K562 (cell line): ENCODE measurements around the gene FRAT1. TPM values are rescaled to one million over a fixed set of nuclear protein-coding genes. Genes with fewer than 3 reads are reported as not detected.

Experiments
- BRD4 ChIP-seq: fragments of 200-600 bp; sonication (generic); IDR thresholded peaks from 2 replicates; pipeline ENCODE4 v1.6.1; 2017; ENCODE audit warnings: inconsistent platforms
- CEBPB ChIP-seq: fragments of 450-650 bp; IDR thresholded peaks from 2 replicates; pipeline ENCODE4 v1.6.1; 2016; ENCODE audit warnings: missing genetic modification characterization, missing compliant biosample characterization
- CHAMP1 ChIP-seq: fragments of 450-650 bp; IDR thresholded peaks from 2 replicates; pipeline ENCODE4 v1.6.1; 2016; ENCODE audit warnings: mild to moderate bottlenecking
- CHCHD3 ChIP-seq: fragments of 250-450 bp; sonication (Bioruptor Pico); IDR thresholded peaks from 2 replicates; pipeline ENCODE4 v2.1.2; 2022; ENCODE audit warnings: mild to moderate bottlenecking
- EHMT2 ChIP-seq: fragments of 450-650 bp; IDR thresholded peaks from 2 replicates; pipeline ENCODE4 v1.6.1; 2018; ENCODE audit warnings: antibody characterized with exemption
- ETV1 ChIP-seq: fragments of 450-650 bp; conservative IDR thresholded peaks from 2 replicates; pipeline ENCODE4 v1.6.1; 2016; ENCODE audit warnings: missing genetic modification characterization, control low read depth, low read depth, missing compliant biosample characterization
- FOXO4 ChIP-seq: fragments of 450-650 bp; formaldehyde crosslinking; IDR thresholded peaks from 2 replicates; pipeline ENCODE4 v1.4.0; 2020; ENCODE audit warnings: mild to moderate bottlenecking, moderate library complexity
- HINFP ChIP-seq: fragments of 450-650 bp; conservative IDR thresholded peaks from 2 replicates; pipeline ENCODE4 v1.6.1; 2016; ENCODE audit warnings: missing genetic modification characterization, low read depth, mild to moderate bottlenecking, control low read depth, missing compliant biosample characterization
- MXI1 ChIP-seq: IDR thresholded peaks from 2 replicates; pipeline ENCODE4 v1.6.1; 2011; ENCODE audit warnings: low read depth, mild to moderate bottlenecking, improper control_type of control experiment, low read length
- PHF20 ChIP-seq: fragments of 450-650 bp; IDR thresholded peaks from 2 replicates; pipeline ENCODE4 v1.6.1; 2018; ENCODE audit not compliant: partially characterized antibody
- STAT6 ChIP-seq: sonication (generic); formaldehyde crosslinking; IDR thresholded peaks from 2 replicates; pipeline ENCODE4 v1.8.1; 2023; ENCODE audit warnings: mild to moderate bottlenecking, missing genetic modification reagents
- ZBTB11 ChIP-seq, 3 experiments: fragments of 200-800 bp in 1 of 3; fragments of 250-450 bp in 1 of 3; fragments of 450-650 bp in 1 of 3; sonication (Bioruptor Pico) in 1 of 3; sonication (Bioruptor generic) in 1 of 3; formaldehyde crosslinking in 1 of 3; IDR thresholded peaks; 2 replicates each; pipeline versions ENCODE4 v1.6.1 to v1.8.0; 2016 to 2022; ENCODE audit warnings: mild to moderate bottlenecking in 2 of 3, missing genetic modification characterization in 2 of 3, missing compliant biosample characterization in 1 of 3, moderate library complexity in 1 of 3
- ZEB2 ChIP-seq: fragments of 450-650 bp; IDR thresholded peaks from 2 replicates; pipeline ENCODE4 v1.6.1; 2016
- ZNF253 ChIP-seq: fragments of 250-450 bp; sonication (Bioruptor Pico); conservative IDR thresholded peaks from 2 replicates; pipeline ENCODE4 v1.6.1; 2021; ENCODE audit warnings: mild to moderate bottlenecking
- ZNF699 ChIP-seq: fragments of 250-450 bp; sonication (Bioruptor Pico); IDR thresholded peaks from 2 replicates; pipeline ENCODE4 v1.8.0; 2021; ENCODE audit warnings: mild to moderate bottlenecking, moderate library complexity; ENCODE audit not compliant: insufficient replicate concordance
- polyA plus RNA-seq, 8 experiments: library from polyadenylated mRNA; depleted of rRNA in 4 of 8; stranded (reverse) in 5 of 8; unstranded in 3 of 8; fragments of >200 nt; fragmentation: Nextera tagmentation in 2 of 8; fragmentation: Illumina TruSeq in 1 of 8; extraction: Ambion mirVana in 2 of 8; extraction: Trizol in 1 of 8; gene quantifications; 2 replicates each; pipeline versions ENCODE4 v1.2.1 to v1.2.3, GENCODE V29; 2011 to 2014; ENCODE audit warnings: inconsistent platforms in 1 of 8, missing spikeins in 1 of 8
- total RNA-seq, 7 experiments: library from RNA; depleted of rRNA in 6 of 7; stranded (reverse); fragments of >200 nt in 6 of 7; fragmentation: Illumina TruSeq in 2 of 7; extraction: Trizol in 2 of 7; gene quantifications; 2 replicates each; pipeline versions ENCODE4 v1.2.1 to v1.2.3, GENCODE V29; 2011 to 2021; ENCODE audit warnings: low replicate concordance in 1 of 7

Gene FRAT1
- total and polyA plus RNA-seq, 9 of the 15 experiments (the other 6 are each of a cell fraction or from before 2014, with no cell fraction given), result 0.11 to 4.6 (median 1.4) TPM

GRCh38 chr10:97347317-97347716 lies 28.2 kb downstream of the FRAT1 start (continued):
- TF ChIP-seq CHAMP1 (no peak), PHF20 (no peak), CEBPB (tag) (no peak), BRD4 (no peak), ZEB2 (peak; percentile 32; the same call in 1 of the 2 replicates), ZNF253 (CRISPR knock-in tag) (no peak), STAT6 (no peak), HINFP (tag) (no peak), ETV1 (no peak), FOXO4 (CRISPR knock-in tag) (no peak), ZNF699 (CRISPR knock-in tag) (no peak), MXI1 (no peak), ZBTB11 (CRISPR knock-in tag; IDR thresholded peaks at IDR 0.05) (no peak), EHMT2 (no peak), CHCHD3 (CRISPR knock-in tag) (no peak)
